MM.1S (cell line): ENCODE results near the gene LRRN2.

Experiments
- EZH2phosphoT487 ChIP-seq: fragments of 300-600 bp; sonication (generic); IDR thresholded peaks from 2 replicates; pipeline ENCODE4 v1.6.1; 2018; ENCODE audit warnings: antibody characterized with exemption, low read length
- TF ChIP-seq, protein P1 (sequence below): fragments of 300-600 bp; sonication (generic); IDR thresholded peaks from 2 replicates; pipeline ENCODE4 v1.5.1; 2016; ENCODE audit warnings: antibody characterized with exemption, low read length, mixed read lengths

DNA sequence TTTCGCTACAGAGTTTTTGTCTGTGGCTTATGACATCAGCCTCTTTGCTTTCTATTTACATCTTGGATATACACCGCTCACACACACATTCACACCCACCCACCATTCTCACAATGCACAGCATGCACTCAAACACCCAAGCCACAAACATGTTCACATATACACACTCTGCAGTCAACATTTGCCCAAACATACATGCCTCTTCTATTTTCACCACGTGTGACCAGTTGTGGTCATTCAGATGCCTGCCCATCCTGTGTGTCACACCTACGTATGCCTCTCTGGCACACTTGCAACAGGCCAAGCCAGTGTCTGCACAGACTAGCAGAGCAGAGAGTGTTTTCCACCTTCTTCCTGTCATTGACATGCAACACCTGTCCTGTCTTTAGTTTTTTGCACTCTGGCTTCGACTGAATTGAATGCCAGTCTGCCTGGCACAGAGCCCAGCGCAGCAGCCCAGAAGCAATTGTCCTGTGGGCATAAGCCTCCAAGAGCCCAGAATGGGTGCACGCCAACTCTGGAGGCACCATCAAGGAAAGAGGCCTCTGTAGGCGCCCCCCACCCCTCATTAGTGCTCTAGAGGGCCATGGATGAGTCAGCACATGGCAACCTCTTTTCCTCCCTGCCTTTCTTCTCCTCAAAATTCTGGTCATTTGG, 37.7 kb upstream of the LRRN2 start:
- TF ChIP-seq, protein P1, sequence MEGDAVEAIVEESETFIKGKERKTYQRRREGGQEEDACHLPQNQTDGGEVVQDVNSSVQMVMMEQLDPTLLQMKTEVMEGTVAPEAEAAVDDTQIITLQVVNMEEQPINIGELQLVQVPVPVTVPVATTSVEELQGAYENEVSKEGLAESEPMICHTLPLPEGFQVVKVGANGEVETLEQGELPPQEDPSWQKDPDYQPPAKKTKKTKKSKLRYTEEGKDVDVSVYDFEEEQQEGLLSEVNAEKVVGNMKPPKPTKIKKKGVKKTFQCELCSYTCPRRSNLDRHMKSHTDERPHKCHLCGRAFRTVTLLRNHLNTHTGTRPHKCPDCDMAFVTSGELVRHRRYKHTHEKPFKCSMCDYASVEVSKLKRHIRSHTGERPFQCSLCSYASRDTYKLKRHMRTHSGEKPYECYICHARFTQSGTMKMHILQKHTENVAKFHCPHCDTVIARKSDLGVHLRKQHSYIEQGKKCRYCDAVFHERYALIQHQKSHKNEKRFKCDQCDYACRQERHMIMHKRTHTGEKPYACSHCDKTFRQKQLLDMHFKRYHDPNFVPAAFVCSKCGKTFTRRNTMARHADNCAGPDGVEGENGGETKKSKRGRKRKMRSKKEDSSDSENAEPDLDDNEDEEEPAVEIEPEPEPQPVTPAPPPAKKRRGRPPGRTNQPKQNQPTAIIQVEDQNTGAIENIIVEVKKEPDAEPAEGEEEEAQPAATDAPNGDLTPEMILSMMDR, result no peak
- no peak for TF ChIP-seq EZH2phosphoT487
